NCI-H1417 (cell line): ENCODE measurements around the gene MYCBPAP.

ENCODE experiments used
- DNase-seq, 3 experiments: peaks; one replicate each; lab custom pipeline; 2025; lab: John Stamatoyannopoulos, UW

The MYCBPAP gene

DNA sequence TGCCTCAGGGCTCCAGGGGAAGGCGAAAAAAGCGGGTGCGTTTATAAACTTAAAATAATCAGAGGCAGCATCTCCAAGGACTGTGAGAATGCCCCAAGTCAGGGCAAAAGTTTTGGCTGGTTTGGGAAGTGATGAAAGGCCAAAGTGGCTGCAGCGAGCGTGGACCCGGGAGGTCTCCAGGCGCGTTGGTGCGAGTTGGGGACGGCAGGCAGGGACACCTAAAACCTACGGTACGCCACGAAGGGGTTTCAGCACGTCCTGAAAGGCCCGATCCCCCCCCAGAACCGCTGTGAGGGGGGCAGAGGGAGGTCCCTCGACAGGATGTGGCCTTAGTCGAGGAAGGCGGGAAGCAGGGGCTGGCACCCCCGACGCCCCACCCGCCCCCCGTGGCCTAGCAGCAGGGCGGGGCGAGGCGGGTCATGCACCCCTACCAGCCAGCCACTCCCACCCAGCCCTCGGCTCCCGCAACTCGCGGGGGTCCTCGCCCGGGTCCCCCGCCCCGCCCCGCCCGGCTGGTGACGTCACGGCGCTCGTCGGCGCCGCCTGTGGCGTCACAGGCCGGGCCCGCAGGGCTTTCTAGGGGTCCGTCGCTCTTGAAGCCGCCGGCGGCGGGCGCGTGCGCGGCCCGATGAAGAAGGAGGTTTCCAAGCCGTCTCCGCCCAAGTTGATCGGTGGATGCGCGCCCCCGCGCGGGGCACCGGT lies at the start of gene MYCBPAP:
Gene MYCBPAP (plus strand): TSS at position 569 of the 702 bp plus-strand sequence. CDS start 236 bp downstream, outside the sequence.
- DNase-seq = peak; percentile 14 to 85 (median 82)

GRCh38 chr17:50458701-50459676 lies 49.2 kb upstream of the MYCBPAP start:
- DNase-seq = no peak

DNA sequence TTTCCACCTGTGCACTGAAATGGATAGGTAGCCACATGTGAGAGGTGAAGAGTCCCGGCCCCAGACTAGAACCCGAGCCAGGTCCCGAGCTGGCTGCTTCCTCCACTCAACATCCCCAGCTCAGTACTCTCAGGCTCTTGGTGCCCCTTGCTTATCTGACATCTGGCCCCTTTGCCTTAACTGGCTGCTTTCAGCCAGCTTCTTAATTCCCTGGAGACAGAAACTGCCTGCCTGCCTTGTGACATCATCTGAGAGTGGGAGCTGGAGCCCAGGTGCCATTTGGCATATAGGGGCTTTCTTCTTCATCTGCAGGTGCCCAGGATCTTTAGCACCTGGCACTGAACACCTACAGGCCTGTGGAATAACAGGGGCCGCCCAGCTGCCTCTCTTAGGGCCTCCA lies 48.5 kb upstream of the MYCBPAP start:
- DNase-seq = no peak

DNA sequence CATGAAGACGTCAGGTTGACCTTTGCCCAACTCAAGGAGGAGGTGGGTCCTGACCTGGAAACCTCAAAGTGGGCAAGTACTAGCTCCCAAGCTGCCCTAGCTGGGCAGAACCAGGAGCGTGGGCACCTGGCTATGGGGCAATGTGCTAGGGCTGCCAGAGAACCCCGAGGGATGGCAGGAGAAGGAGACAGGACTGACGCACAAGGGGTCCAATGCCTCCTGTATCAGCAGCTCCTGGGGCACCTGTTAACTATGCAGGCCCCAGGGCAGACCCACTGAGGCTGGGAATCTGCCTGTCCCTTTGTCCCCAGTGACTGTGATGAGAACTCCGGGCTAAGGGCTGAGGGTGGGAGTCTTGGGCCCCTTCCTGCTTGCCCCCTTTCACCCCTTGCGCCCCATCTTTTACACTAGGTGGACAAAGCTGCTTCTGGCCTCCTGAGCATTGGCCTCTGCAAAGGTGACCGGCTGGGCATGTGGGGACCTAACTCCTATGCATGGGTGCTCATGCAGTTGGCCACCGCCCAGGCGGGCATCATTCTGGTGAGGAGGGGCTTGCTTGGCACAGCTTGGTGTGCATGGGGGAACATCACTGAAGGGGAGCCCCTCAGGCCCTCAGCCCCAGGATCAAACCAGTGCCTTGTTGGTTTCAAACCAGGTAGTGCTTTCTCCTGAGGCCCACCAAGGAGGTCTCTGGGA lies 47.3 kb upstream of the MYCBPAP start:
- DNase-seq = no peak

GRCh38 chr17:50461550-50462132 lies 46.6 kb upstream of the MYCBPAP start:
- no peak for DNase-seq

DNA sequence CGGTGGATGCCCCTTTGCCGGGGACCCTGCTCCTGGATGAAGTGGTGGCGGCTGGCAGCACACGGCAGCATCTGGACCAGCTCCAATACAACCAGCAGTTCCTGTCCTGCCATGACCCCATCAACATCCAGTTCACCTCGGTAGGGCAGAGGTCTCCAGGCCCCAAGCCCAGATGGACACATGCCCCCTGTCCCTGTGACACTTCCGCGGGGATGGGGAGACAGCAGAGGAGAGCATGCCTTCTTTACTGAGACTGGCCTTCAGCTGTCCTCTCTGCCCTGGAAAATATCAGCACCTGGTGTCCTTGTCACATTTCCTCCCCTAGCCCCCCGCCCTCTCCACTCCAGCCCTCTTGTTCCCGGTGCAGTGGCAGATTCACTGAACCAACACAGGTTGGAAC lies 45.8 kb upstream of the MYCBPAP start:
- DNase-seq = no peak

DNA sequence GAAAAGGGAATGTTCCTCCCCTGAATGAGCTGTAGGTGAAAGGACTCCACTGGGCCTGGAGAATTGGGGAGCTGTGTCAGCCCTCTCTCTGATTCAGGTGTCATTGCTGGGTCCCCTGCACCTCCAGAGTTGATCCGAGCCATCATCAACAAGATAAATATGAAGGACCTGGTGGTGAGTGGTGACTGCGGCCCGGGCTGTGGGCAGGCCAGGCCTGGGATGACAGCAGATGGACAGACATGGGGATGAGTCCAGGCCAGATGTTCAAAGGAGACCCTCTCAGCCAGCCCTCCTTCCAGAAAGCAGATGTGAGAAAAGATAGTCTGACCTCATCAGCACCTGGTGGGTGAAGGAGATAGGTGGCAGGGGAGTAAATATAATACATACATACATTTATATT lies 44.1 kb upstream of the MYCBPAP start:
- DNase-seq = no peak

DNA sequence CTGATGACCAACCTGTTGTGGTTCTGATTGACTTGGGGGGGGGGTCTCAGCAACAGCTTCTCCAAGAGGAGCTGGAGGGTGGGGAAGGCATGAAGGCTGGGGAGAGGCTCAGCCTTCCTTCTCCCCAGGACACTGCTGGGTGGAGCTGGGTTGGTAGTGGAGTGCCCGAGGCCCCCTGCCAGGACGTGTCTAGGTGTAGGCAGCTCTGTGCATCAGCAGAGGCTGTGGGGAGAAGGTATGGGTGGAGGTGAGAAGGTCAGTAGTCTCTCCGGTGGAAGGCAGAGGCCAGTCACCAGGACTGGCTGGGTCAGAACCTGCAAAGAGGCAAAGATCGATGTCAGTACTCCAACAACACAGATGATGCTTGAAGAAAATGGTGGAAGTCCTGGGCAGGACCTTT lies 43.5 kb upstream of the MYCBPAP start:
- no peak for DNase-seq

DNA sequence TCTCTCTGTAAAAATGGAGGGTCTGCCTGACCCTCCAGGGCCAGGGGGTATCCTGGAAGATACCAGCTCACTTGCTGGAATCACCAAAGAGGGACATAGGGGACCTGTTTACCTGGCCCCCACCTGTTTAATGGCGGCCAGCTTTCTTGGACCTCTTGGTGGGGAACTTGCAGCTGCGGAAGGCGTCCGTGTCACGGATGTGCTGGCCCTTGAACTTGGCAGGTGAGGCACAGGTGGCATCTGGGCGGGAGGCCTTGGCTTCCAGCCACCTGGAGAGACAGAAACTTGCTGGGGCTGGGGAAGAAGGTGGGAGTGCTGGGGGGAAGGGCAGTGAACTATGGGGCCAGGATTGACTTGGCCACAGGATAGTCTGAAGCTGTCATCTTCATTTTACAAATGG lies 43.1 kb upstream of the MYCBPAP start:
- no peak for DNase-seq

DNA sequence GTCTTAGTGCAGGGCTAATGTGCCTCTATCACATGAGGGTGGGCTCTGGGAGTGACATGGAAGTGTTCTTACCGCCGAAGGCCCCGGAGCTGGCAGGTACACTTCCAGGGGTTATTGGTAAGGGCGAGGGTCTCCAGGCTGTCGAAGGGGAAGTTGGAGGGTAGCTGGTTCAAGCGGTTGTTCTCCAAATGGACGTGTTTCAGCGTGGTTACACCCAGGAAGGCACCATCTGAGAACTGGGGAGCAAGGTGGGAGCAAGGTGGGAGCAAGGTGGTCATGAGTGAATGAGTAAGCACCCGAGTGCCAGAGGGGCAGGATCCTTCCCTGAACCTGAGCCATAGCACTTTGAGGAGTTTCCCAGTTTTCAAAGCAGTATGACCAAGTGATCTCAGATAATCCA lies 42.6 kb upstream of the MYCBPAP start:
- DNase-seq = no peak

DNA sequence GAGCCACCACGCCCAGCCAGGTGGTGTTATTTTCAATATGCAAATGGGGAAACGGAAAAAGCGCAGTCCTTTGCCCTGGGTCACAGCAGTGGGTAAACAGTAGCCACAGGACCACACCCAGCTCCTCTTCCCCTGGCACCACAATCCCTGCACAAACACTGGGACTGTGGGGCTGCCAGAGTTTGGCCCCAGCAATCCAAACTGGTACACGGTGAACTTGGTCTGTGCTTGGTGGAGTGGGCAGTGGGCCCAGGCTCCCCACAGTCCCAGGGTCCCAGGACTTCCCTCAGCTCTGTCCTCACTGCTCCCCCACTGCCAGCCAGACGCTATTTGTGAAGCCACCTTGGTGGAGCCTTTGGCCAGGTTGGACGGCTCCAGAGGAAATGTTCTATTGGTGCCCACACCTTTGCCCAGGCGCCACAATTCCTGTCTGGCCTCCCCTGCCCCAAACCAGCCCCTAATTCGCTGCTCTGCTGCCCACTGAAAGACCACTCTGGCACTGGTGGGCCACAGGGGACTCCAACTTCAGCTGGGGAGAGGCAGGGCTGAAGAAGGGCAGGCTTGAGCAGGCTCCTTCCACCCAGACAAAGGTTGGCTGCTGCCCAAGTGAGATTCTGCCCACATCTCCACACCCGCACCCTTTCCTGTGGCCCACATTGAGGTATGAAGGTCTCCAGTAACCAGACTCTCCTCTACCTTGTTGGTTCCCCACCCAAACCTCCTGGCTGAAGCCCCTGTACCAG lies 41.7 kb upstream of the MYCBPAP start:
- DNase-seq = no peak

DNA sequence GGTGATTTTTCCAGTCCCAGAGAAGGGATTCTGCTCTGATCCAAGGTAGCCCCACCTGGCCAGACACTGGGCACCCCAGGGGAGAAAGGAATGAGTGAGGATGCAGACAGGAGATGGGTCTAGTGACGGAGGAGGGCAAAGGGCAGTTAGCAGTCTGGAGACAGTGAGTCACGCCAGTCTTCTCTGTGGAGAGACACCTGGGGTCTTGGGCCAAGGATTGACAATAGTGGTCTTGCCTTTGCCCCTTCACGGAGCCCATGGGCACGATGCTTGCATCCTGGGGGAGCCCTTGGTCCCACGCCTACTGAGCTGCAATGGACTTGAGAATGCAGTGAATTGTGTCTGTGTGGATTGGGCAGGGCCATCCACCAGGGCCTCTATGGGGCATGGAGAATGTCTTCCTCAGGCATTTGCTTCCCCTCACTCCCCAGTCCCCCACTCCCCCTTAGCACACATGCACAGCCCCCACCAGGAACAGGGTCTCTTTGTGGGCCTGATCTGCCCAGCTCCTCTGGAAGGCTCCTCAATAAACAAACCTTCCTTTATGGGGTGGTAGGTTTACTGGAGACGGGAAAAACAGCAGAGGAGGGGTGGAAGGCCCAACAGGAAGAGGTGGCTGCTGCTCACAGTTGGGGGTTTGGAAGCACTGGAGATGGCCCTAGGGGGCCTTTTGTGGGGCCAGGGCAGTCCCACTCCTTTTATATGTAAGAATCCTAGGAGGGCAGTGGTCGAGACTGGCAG lies 41.0 kb upstream of the MYCBPAP start:
- DNase-seq = no peak

- no peak for DNase-seq
Measured at GRCh38 chr17:50467855-50468303, 40.4 kb upstream of the MYCBPAP start.

DNA sequence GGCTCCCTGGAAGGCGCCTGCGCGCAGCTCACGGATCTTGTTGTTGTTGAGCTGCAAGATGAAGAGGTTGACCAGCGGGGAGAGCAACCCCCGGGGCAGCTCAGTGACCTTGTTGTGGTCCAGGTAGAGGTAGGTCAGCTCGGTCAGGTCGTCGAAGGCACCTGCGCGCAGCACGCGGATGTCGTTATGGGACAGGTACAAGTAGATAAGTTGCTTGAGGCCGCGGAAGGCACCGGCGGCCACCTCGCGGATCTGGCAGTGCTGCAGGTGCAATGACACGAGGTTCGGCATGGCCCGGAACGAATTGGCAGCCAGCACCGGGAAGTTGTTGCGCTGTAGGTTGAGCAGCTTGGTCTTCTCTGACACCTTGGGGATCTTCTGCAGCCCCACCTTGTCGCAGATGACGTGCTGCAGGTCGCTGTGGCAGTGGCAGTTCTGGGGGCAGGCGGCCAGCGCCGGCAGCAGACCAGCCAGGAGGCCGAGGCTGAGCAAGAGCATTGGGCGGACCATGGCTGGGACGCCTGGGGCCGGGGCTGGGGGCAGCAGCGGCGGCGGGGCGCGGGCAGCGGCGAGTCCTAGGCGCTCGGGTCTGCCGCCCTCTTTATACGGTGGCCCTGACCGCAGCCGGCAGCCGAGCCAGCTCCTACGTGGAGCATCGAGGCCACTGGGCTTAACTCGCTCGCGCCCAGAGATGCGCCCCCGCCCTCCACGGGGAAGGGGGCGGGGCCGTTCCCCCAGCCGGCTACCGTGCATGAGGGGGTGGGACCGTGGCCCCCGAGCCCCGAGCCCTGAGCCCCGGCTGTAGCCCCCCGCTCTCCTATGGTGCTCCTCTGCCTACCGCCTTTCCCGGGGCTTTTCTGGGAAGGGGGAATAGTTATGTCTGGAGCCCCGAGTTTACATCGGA lies 39.7 kb upstream of the MYCBPAP start, which contains the start of gene CHAD:
Gene CHAD (minus strand): TSS at position 577 of the 904 bp plus-strand sequence. CDS start 67 bp downstream, at position 510.
- no peak for DNase-seq

DNA sequence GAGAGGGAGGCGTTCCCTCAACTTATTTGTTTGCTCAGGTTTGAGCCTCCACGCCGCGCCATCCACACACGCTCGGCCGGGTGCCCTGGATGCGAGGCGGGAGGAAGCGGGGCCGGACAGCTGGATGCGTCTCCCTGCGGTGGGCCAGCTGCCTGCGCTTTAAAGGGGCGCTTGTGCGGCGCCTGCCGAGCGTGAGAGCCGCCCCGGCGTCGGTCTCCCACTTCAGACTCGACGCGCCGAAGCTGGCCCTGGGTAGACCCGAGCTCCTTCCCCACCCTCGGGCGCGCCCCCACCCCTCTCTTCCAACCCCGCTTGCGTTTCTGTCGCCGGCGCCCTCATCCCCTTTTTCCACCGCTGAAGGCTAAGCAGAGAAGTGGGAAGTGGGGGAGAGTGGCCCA lies 39.0 kb upstream of the MYCBPAP start:
- DNase-seq = no peak

- DNase-seq = no peak
Measured at GRCh38 chr17:50469671-50470305, 38.5 kb upstream of the MYCBPAP start.

GRCh38 chr17:50470426-50470825 lies 37.8 kb upstream of the MYCBPAP start:
- no peak for DNase-seq

GRCh38 chr17:50471009-50471905 lies 37.0 kb upstream of the MYCBPAP start:
- DNase-seq = no peak
